RPMI8226 (cell line): Measurements from ENCODE around the gene FERMT1.
"Not testable (repeated sequence)": the region's sequence is repeated elsewhere in the genome, so short reads cannot be mapped to it uniquely, and the experiment has no call there.

Source experiments
- DNase-seq: peaks from one replicate; pipeline ENCODE4 v3.0.0-alpha.2; 2015

Gene FERMT1

DNA sequence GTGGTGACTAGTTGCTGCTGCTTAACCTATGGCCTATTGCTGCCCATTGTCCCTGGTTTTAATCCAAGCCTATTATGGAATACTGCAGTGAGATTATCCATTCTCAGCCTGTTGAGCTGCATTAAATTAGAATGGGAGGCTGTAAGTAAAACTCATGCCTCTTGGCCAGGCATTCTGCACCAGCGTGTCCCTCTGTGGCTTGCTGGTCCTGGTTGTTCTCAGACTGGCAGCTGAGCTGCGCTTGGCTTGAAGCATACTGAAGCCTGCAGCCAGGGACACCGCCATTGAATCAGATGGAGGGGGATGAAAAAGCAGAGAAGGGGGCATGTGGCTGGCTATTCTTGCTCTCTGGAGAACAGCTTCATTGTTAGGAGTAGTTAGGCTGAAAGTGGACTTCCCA, 84.6 kb downstream of the FERMT1 start:
- no peak for DNase-seq

DNA sequence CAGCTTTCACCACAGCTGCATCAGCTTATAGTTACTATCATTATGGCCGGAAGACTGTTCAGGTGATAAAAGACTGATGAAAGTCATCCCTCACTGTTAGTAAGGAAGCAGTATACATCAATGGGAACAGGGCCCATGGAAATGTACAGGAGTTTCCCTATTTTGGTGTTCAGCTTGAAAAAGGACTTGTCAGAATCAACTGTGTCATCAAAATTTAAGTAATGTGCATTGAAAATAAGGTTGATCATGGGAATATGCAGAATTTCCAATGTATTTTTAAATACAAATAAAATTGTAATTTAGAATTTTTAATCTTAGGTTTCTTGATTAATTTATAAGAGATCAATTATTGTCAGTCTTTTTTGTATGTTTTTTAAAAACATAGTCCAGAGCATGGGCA, 85.7 kb downstream of the FERMT1 start:
- no peak for DNase-seq

DNA sequence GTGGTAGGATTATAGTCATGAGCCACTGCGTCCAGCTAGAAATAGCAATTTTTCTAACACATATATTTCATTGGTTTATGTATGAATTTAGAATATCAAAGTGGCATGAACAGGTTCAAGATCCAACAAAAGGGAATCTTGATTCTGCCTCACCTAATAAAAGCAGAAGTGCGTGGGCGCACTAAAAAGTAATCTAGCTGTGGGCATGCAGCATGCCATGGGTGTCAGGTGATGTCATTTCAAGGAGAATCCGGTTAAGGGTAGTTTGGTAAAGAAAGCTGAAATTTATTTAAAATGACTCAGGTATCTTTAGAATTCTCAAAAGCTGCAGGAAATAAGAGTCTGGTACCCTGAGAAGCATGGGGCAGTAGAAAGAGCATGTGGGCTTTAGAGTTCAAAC, 86.6 kb downstream of the FERMT1 start:
- no peak for DNase-seq

- DNase-seq, result no peak
These were observed 88.5 kb downstream of the FERMT1 start for GRCh38 chr20:6034134-6034969.

GRCh38 chr20:6032907-6033306, 89.9 kb downstream of the FERMT1 start:
- not testable (repeated sequence) for DNase-seq

- no peak for DNase-seq
These were observed 92.3 kb downstream of the FERMT1 start for GRCh38 chr20:6030453-6031080.

DNA sequence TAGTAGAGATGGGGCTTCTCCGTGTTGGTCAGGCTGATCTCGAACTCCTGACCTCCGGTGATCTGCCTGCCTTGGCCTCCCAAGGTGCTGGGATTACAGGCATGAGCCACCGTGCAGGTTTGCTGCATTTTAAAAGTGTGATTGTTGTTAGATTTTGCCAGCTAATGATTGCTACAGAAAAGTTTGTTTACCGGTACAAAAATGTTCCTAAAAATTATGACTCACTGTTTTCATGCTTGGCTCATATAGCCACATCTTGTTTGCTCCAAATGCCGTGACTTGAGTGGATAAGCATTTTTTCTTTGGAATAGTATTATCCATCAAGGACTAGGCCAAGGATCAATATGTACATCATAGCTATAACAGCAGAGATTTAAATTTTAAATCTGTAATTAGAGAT, 93.3 kb downstream of the FERMT1 start:
- DNase-seq, result no peak

GRCh38 chr20:6028818-6029217, 94.0 kb downstream of the FERMT1 start:
- no peak for DNase-seq

GRCh38 chr20:6026051-6026450, 96.8 kb downstream of the FERMT1 start:
- DNase-seq, result no peak
